HepG2 (cell line): ENCODE measurements around the gene ZCCHC10. TPM values are rescaled to one million over a fixed set of nuclear protein-coding genes. Genes with fewer than 3 reads are reported as not detected.

Source experiments
- ATAC-seq: fragments of 200-7000 bp; cut with Tn5 transposase; 3 replicates; pipeline ENCODE4 v1.9.1; 2020; ENCODE audit warnings: mild to moderate bottlenecking, moderate library complexity
- BruUV-seq: library from RNA; stranded (reverse); fragments of 400-500 nt; replicated peaks from 2 replicates; lab custom pipeline; 2021; lab: Mats Ljungman, UMichigan
- CTCF ChIA-PET: fragments of 300-600 bp; formaldehyde crosslinking; extraction: SDS; loops from one replicate; lab custom pipeline; 2021; ENCODE audit warnings: low total read pairs, inconsistent platforms, low intra/inter-chr PET ratio; lab: Yijun Ruan, JAX
- POLR2A ChIA-PET: fragments of 350-600 bp; sonication (Branson Sonifier 250); formaldehyde crosslinking; loops from one replicate; lab custom pipeline; 2020; ENCODE audit warnings: antibody characterized with exemption, inconsistent platforms; lab: Yijun Ruan, JAX
- DNase-seq: peaks from one replicate; pipeline ENCODE4 v3.0.0-alpha.2; 2015; ENCODE audit warnings: low spot score
- FAIRE-seq: peaks from 3 replicates; lab custom pipeline; 2011; peaks lifted over from hg19 to GRCh38; lab: Jason Lieb, UNC
- H2AFZ ChIP-seq: one replicate; pipeline ENCODE4 v1.6.1; 2011; ENCODE audit warnings: low read length, inconsistent platforms
- H3K27ac ChIP-seq: fragments of 300-600 bp; 3 replicates; pipeline ENCODE4 v1.8.0; 2011; ENCODE audit warnings: mixed run types, mild to moderate bottlenecking, mixed read lengths, low read length, inconsistent platforms; ENCODE audit not compliant: insufficient read depth; ENCODE audit errors: extremely low read length
- H3K27me3 ChIP-seq, 2 experiments: fragments of 200-600 bp in 1 of 2; 2 replicates in 1 of 2; 3 replicates in 1 of 2; pipeline versions ENCODE4 v1.6.0 to v1.8.0; 2011; ENCODE audit warnings: low read length in 2 of 2, mild to moderate bottlenecking in 2 of 2, moderate library complexity in 2 of 2, inconsistent platforms in 1 of 2; ENCODE audit not compliant: insufficient read depth in 2 of 2, control insufficient read depth in 1 of 2
- H3K36me3 ChIP-seq, 2 experiments: fragments of 200-600 bp in 1 of 2; replicated peaks in 1 of 2; 2 replicates in 1 of 2; 3 replicates in 1 of 2; pipeline versions ENCODE4 v1.5.1 to v1.8.0; 2011; ENCODE audit warnings: low read length in 2 of 2, inconsistent platforms in 1 of 2; ENCODE audit not compliant: insufficient read depth in 2 of 2, control insufficient read depth in 1 of 2
- H3K4me1 ChIP-seq: 2 replicates; pipeline ENCODE4 v1.5.1; 2012; ENCODE audit warnings: low read length, inconsistent platforms; ENCODE audit not compliant: insufficient read depth
- H3K4me2 ChIP-seq: 2 replicates; pipeline ENCODE4 v1.6.0; 2011; ENCODE audit warnings: low read depth, low read length, inconsistent platforms
- H3K4me3 ChIP-seq, 3 experiments: fragments of 200-600 bp in 1 of 3; sonication (generic), shearing (Covaris generic) in 1 of 3; replicated peaks in 1 of 3; 2 replicates each; pipeline ENCODE4 v1.5.1; 2011 to 2016; ENCODE audit warnings: low read length in 3 of 3, inconsistent platforms in 2 of 3, low read depth in 2 of 3, mild to moderate bottlenecking in 2 of 3, control low read depth in 1 of 3, mixed read lengths in 1 of 3; ENCODE audit not compliant: insufficient read depth in 1 of 3
- H3K79me2 ChIP-seq: one replicate; pipeline ENCODE4 v1.6.1; 2011; ENCODE audit warnings: low read length, inconsistent platforms; ENCODE audit not compliant: insufficient read depth
- H3K9ac ChIP-seq: 2 replicates; pipeline ENCODE4 v1.6.0; 2011; ENCODE audit warnings: mild to moderate bottlenecking, low read depth, low read length, inconsistent platforms; ENCODE audit not compliant: insufficient read depth
- H3K9me3 ChIP-seq: 2 replicates; pipeline ENCODE4 v1.5.1; 2012; ENCODE audit warnings: mild to moderate bottlenecking, low read length
- H4K20me1 ChIP-seq: 2 replicates; pipeline ENCODE4 v1.6.0; 2011; ENCODE audit warnings: inconsistent platforms, mild to moderate bottlenecking, low read length, moderate library complexity; ENCODE audit not compliant: insufficient read depth
- ARNT2 ChIP-seq: sonication (generic); formaldehyde crosslinking; IDR thresholded peaks from 2 replicates; pipeline ENCODE4 v1.8.0; 2022; ENCODE audit warnings: mild to moderate bottlenecking, low read depth, missing genetic modification reagents, moderate library complexity
- CAMTA2 ChIP-seq: sonication (generic); formaldehyde crosslinking; IDR thresholded peaks from 2 replicates; pipeline ENCODE4 v1.4.0; 2020; ENCODE audit warnings: mild to moderate bottlenecking, missing genetic modification reagents, borderline replicate concordance
- HDAC1 ChIP-seq: sonication (generic); formaldehyde crosslinking; IDR thresholded peaks from 2 replicates; pipeline ENCODE4 v1.5.1; 2020; ENCODE audit warnings: mild to moderate bottlenecking, missing genetic modification reagents
- HES4 ChIP-seq: sonication (generic); formaldehyde crosslinking; IDR thresholded peaks from 2 replicates; pipeline ENCODE4 v1.9.0; 2021; ENCODE audit warnings: mild to moderate bottlenecking, missing genetic modification reagents, borderline replicate concordance
- HNF1B ChIP-seq: sonication (generic); formaldehyde crosslinking; IDR thresholded peaks from 2 replicates; pipeline ENCODE4 v1.5.1; 2020; ENCODE audit warnings: mild to moderate bottlenecking, moderate library complexity, missing genetic modification reagents
- NBN ChIP-seq: fragments of 450-650 bp; conservative IDR thresholded peaks from 2 replicates; pipeline ENCODE4 v1.6.1; 2017
- RXRB ChIP-seq: IDR thresholded peaks from 2 replicates; pipeline ENCODE4 v1.6.1; 2016; ENCODE audit warnings: borderline replicate concordance, missing genetic modification reagents, missing compliant biosample characterization
- TFDP2 ChIP-seq: sonication (generic); formaldehyde crosslinking; IDR thresholded peaks from 2 replicates; pipeline ENCODE4 v1.4.0; 2020; ENCODE audit warnings: missing genetic modification reagents
- TOPORS ChIP-seq: sonication (generic); formaldehyde crosslinking; IDR thresholded peaks from 2 replicates; pipeline ENCODE4 v1.8.0; 2023; ENCODE audit warnings: mild to moderate bottlenecking, missing genetic modification reagents
- ZBTB39 ChIP-seq: sonication (generic); formaldehyde crosslinking; IDR thresholded peaks from 2 replicates; pipeline ENCODE4 v1.5.0; 2020; ENCODE audit warnings: missing genetic modification reagents
- ZNF34 ChIP-seq: sonication (generic); formaldehyde crosslinking; IDR thresholded peaks from 2 replicates; pipeline ENCODE4 v1.4.0; 2020; ENCODE audit warnings: mild to moderate bottlenecking, missing genetic modification reagents, borderline replicate concordance
- WGBS: methylation state at CpG from one replicate; pipeline ENCODE4 v1.1.6; 2017; ENCODE audit warnings: low lambda C conversion rate; 5-methylcytosine and 5-hydroxymethylcytosine counted together
- in situ Hi-C: cut with HindIII; loops from 2 replicates; pipeline ENCODE4 v1.10.0; 2017; ENCODE audit warnings: low pct_unique_long_range_greater_than_20kb; ENCODE audit not compliant: extremely low pct_ligation_motif_present
- intact Hi-C: fragments of 100-400 bp; cut with micrococcal nuclease; formaldehyde crosslinking; loops from one replicate; pipeline ENCODE4 v1.10.0; 2022; ENCODE audit not compliant: unreplicated experiment
- polyA plus RNA-seq, 8 experiments: library from polyadenylated mRNA; depleted of rRNA in 3 of 8; stranded (reverse) in 7 of 8; unstranded in 1 of 8; fragments of >200 nt; fragmentation: Illumina TruSeq in 4 of 8; extraction: Trizol in 4 of 8; gene quantifications; 2 replicates each; pipeline versions ENCODE4 v1.2.1 to v1.2.3, GENCODE V29; 2011 to 2016; ENCODE audit warnings: low read depth in 4 of 8, missing spikeins in 1 of 8, mixed read lengths in 1 of 8; ENCODE audit not compliant: insufficient read depth in 1 of 8
- total RNA-seq, 5 experiments: library from RNA; depleted of rRNA; stranded (reverse); fragments of >200 nt; fragmentation: Illumina TruSeq; extraction: Trizol; gene quantifications; 2 replicates each; pipeline ENCODE4 v1.2.3, GENCODE V29; 2016; ENCODE audit warnings: low read depth in 1 of 5

ZCCHC10 gene
- total and polyA plus RNA-seq, 2 of the 13 experiments (the other 11 are each of a cell fraction or from before 2014, with no cell fraction given), result 40.7 to 48.2 TPM

GRCh38 chr5:133029416-133029815 is 3.1 kb upstream of the ZCCHC10 start:
- no peak for ATAC-seq

GRCh38 chr5:133026664-133027153 is 360 bp upstream of the ZCCHC10 start:
- Histone ChIP-seq H3K36me3 (peaks cover 2 to 7% of the 10 kb centered on the region in 2 experiments; a peak in 3 of 5 replicates), H2AFZ (peak overlapping the region; percentile 46), H4K20me1 (no peaks in the 10 kb centered on the region), H3K79me2 (peaks cover 39% of the 10 kb centered on the region), H3K4me3 (peak overlapping the region; percentile 67 to 98 (median 71)), H3K4me1 (peaks cover 59% of the 10 kb centered on the region), H3K27ac (peak overlapping the region; percentile 92), H3K4me2 (peak overlapping the region; percentile 86), H3K27me3 (peaks cover 0 to 2% of the 10 kb centered on the region in 2 experiments; a peak in 1 of 5 replicates), H3K9ac (peak overlapping the region; percentile 66), H3K9me3 (no peaks in the 10 kb centered on the region)
- intact Hi-C loops, result loop anchor here (1.0 kb wide), 1 partner anchor 25 kb away; no protein-coding TSS in a partner anchor
- CTCF ChIA-PET, result no interaction called here
- POLR2A ChIA-PET, result interaction anchor here (1.0 to 4.1 kb wide), 11 partner anchors 10 to 189 kb away, joined by 3 to 116 read pairs (median 9); partner anchors contain the start of genes AFF4 and HSPA4
- 2% methylated on average over 15 of the region's 15 CpGs for WGBS
- BruUV-seq, result TSS peak; percentile 99
- DNase-seq, result no peak
- no peak for FAIRE-seq
- ATAC-seq, result peak; percentile 70
- in situ Hi-C loops, result no loop called here
- no peak for TF ChIP-seq NBN
- TF ChIP-seq CAMTA2, result no peak
- 0 out of 2 replicates have a peak, but pooled peaks have one; percentile 0 for TF ChIP-seq ARNT2 (CRISPR knock-in tag)
- no peak for TF ChIP-seq HDAC1 (CRISPR knock-in tag)
- no peak for TF ChIP-seq ZNF34 (CRISPR knock-in tag)
- no peak for TF ChIP-seq HNF1B
- TF ChIP-seq ZBTB39, result no peak
- TF ChIP-seq TFDP2 (CRISPR knock-in tag), result no peak

More at GRCh38 chr5:133029416-133029815, 3.1 kb upstream of the ZCCHC10 start:
- no peaks in the 10 kb centered on the region for H3K9me3 ChIP-seq
- no peak overlapping the region for H3K4me2 ChIP-seq
- peaks cover 78% of the 10 kb centered on the region for H3K4me1 ChIP-seq
- peaks cover 0 to 2% of the 10 kb centered on the region in 2 experiments; a peak in 1 of 5 replicates for H3K27me3 ChIP-seq
- intact Hi-C loops, result no loop called here
- H3K27ac ChIP-seq, result no peak overlapping the region
- WGBS, result 100% methylated on average over 1 of the region's 1 CpG
- no TSS peak for BruUV-seq
- no peak overlapping the region for H3K4me3 ChIP-seq
- peaks cover 16% of the 10 kb centered on the region for H3K79me2 ChIP-seq
- ChIA-PET POLR2A (interaction anchor here (0.5 to 5.2 kb wide), 2 partner anchors 13 to 21 kb away, joined by 3 to 101 read pairs; partner anchors contain the start of gene HSPA4), CTCF (no interaction called here)
- no peak overlapping the region for H3K9ac ChIP-seq
- no peak for FAIRE-seq
- no peaks in the 10 kb centered on the region; a peak in 1 of 5 replicates for H3K36me3 ChIP-seq
- in situ Hi-C loops, result no loop called here
- H4K20me1 ChIP-seq, result no peaks in the 10 kb centered on the region
- no peak for DNase-seq
- H2AFZ ChIP-seq, result peak overlapping the region; percentile 22
- no peak for TF ChIP-seq HES4 (CRISPR knock-in tag)
- TF ChIP-seq TOPORS (CRISPR knock-in tag), result no peak
- no peak for TF ChIP-seq RXRB (CRISPR knock-in tag)
